K562 (cell line): ENCODE data around the gene SLC9A1. TPM values are rescaled to one million over a fixed set of nuclear protein-coding genes. Genes with fewer than 3 reads are reported as not detected.
A peak's percentile ranks its signal among the peaks of the same experiment; 100 is the strongest.

Source experiments
- ATAC-seq: fragments of 200-7000 bp; cut with Tn5 transposase; 3 replicates; pipeline ENCODE4 v1.9.1; 2020; ENCODE audit warnings: moderate library complexity
- BruUV-seq: library from RNA; stranded (reverse); fragments of 400-500 nt; replicated peaks from 2 replicates; lab custom pipeline; 2021; lab: Mats Ljungman, UMichigan
- CTCF ChIA-PET: fragments of 300-600 bp; formaldehyde crosslinking; extraction: SDS; loops from one replicate; lab custom pipeline; 2021; ENCODE audit warnings: low intra/inter-chr PET ratio; lab: Yijun Ruan, JAX
- POLR2A ChIA-PET: fragments of 300-600, 350-650 bp; sonication (Branson Sonifier 250); formaldehyde crosslinking; extraction: SDS; loops from one replicate; lab custom pipeline; 2021; ENCODE audit warnings: antibody characterized with exemption, inconsistent platforms; lab: Yijun Ruan, JAX
- DNase-seq, 4 experiments: peaks; one replicate each; pipeline versions ENCODE4 v3.0.0 to v3.0.0-alpha.2; 2011 to 2018; ENCODE audit warnings: low spot score in 3 of 4, mixed read lengths in 3 of 4; ENCODE audit errors: extremely low read depth in 1 of 4
- FAIRE-seq: peaks from 2 replicates; lab custom pipeline; 2011; peaks lifted over from hg19 to GRCh38; lab: Jason Lieb, UNC
- H2AFZ ChIP-seq: 2 replicates; pipeline ENCODE4 v1.6.0; 2011; ENCODE audit warnings: low read depth, low read length, control low read depth, inconsistent platforms
- H3K27ac ChIP-seq: fragments of 200-600 bp; 3 replicates; pipeline ENCODE4 v1.8.0; 2011; ENCODE audit warnings: low read depth, mild to moderate bottlenecking, control low read depth, inconsistent platforms, low read length, moderate library complexity, mixed read lengths; ENCODE audit errors: extremely low read depth
- H3K27me3 ChIP-seq, 2 experiments: fragments of 300-600 bp in 1 of 2; 2 replicates in 1 of 2; 3 replicates in 1 of 2; pipeline versions ENCODE4 v1.6.0 to v1.8.0; 2011; ENCODE audit warnings: inconsistent platforms in 2 of 2, low read length in 2 of 2, mild to moderate bottlenecking in 1 of 2, mixed read lengths in 1 of 2, moderate library complexity in 1 of 2; ENCODE audit not compliant: control insufficient read depth in 2 of 2, insufficient read depth in 2 of 2
- H3K36me3 ChIP-seq: fragments of 300-600 bp; 3 replicates; pipeline ENCODE4 v1.8.0; 2011; ENCODE audit warnings: mild to moderate bottlenecking, low read length, inconsistent platforms; ENCODE audit not compliant: control insufficient read depth, insufficient read depth
- H3K4me1 ChIP-seq, 2 experiments: fragments of 200-600 bp in 1 of 2; replicated peaks in 1 of 2; 2 replicates in 1 of 2; 3 replicates in 1 of 2; pipeline versions ENCODE4 v1.5.1 to v1.8.0; 2011; ENCODE audit warnings: inconsistent platforms in 2 of 2, low read length in 2 of 2, mild to moderate bottlenecking in 1 of 2, mixed read lengths in 1 of 2, moderate library complexity in 1 of 2; ENCODE audit not compliant: control insufficient read depth in 2 of 2, insufficient read depth in 2 of 2
- H3K4me2 ChIP-seq: 2 replicates; pipeline ENCODE4 v1.6.1; 2011; ENCODE audit warnings: low read length, control low read depth, inconsistent platforms, mixed read lengths; ENCODE audit not compliant: insufficient read depth
- H3K4me3 ChIP-seq: fragments of 200-600 bp; sonication (generic), shearing (Covaris generic); 2 replicates; pipeline ENCODE4 v1.5.1; 2016; ENCODE audit warnings: control low read depth, inconsistent platforms
- H3K79me2 ChIP-seq: fragments of 200-600 bp; 3 replicates; pipeline ENCODE4 v1.8.0; 2011; ENCODE audit warnings: low read length, inconsistent platforms; ENCODE audit not compliant: control insufficient read depth, insufficient read depth
- H3K9ac ChIP-seq, 2 experiments: 2 replicates each; pipeline versions ENCODE4 v1.6.0 to v1.6.1; 2011; ENCODE audit warnings: low read depth in 2 of 2, low read length in 2 of 2, control low read depth in 1 of 2, inconsistent platforms in 1 of 2, mild to moderate bottlenecking in 1 of 2, mixed read lengths in 1 of 2; ENCODE audit not compliant: insufficient read depth in 1 of 2
- H3K9me1 ChIP-seq: one replicate; pipeline ENCODE4 v1.6.0; 2011; ENCODE audit warnings: inconsistent platforms, mild to moderate bottlenecking, low read length, moderate library complexity; ENCODE audit not compliant: control insufficient read depth, insufficient read depth
- H3K9me3 ChIP-seq: replicated peaks from 2 replicates; pipeline ENCODE4 v1.5.1; 2011; ENCODE audit warnings: low read depth, low read length, inconsistent platforms; ENCODE audit not compliant: control insufficient read depth, insufficient read depth
- H4K20me1 ChIP-seq: replicated peaks from 2 replicates; pipeline ENCODE4 v1.6.1; 2011; ENCODE audit warnings: low read length, inconsistent platforms, mixed read lengths; ENCODE audit not compliant: control insufficient read depth, insufficient read depth
- ARID1B ChIP-seq: fragments of 450-650 bp; IDR thresholded peaks from 2 replicates; pipeline ENCODE4 v1.6.1; 2016; ENCODE audit warnings: antibody characterized with exemption, mild to moderate bottlenecking, inconsistent platforms
- CCAR2 ChIP-seq: fragments of 200-400 bp; formaldehyde crosslinking; IDR thresholded peaks from 2 replicates; pipeline ENCODE4 v1.6.1; 2017; ENCODE audit warnings: mild to moderate bottlenecking, low read depth, low read length
- CREB3L1 ChIP-seq: fragments of 450-650 bp; IDR thresholded peaks from 2 replicates; pipeline ENCODE4 v1.6.1; 2014; ENCODE audit warnings: low read depth, mild to moderate bottlenecking, moderate library complexity, borderline replicate concordance
- GABPA ChIP-seq: fragments of 200-800 bp; sonication (Bioruptor generic); conservative IDR thresholded peaks from 2 replicates; pipeline ENCODE4 v1.6.1; 2016; ENCODE audit warnings: low read depth, missing genetic modification characterization, missing compliant biosample characterization
- GABPB1 ChIP-seq: sonication (generic); formaldehyde crosslinking; IDR thresholded peaks from 2 replicates; pipeline ENCODE4 v1.8.0; 2022; ENCODE audit warnings: mild to moderate bottlenecking, missing genetic modification reagents
- HIVEP1 ChIP-seq: fragments of 250-450 bp; sonication (Bioruptor Pico); IDR thresholded peaks from 2 replicates; pipeline ENCODE4 v1.4.0; 2020; ENCODE audit warnings: mild to moderate bottlenecking
- KHSRP ChIP-seq: fragments of 450-650 bp; IDR thresholded peaks from 2 replicates; pipeline ENCODE4 v1.6.1; 2017
- MAFG ChIP-seq: fragments of 450-650 bp; conservative IDR thresholded peaks from 2 replicates; pipeline ENCODE4 v1.6.1; 2016; ENCODE audit warnings: missing genetic modification characterization, missing compliant biosample characterization
- MBD1 ChIP-seq: fragments of 250-450 bp; sonication (Bioruptor Pico); IDR thresholded peaks from 2 replicates; pipeline ENCODE4 v1.8.0; 2022; ENCODE audit warnings: inconsistent platforms
- NCOA6 ChIP-seq: fragments of 450-650 bp; IDR thresholded peaks from 2 replicates; pipeline ENCODE4 v1.6.1; 2017; ENCODE audit warnings: mild to moderate bottlenecking
- PTBP1 ChIP-seq: fragments of 200-400 bp; formaldehyde crosslinking; IDR thresholded peaks from 2 replicates; pipeline ENCODE4 v1.6.1; 2017; ENCODE audit warnings: low read depth, low read length
- PTTG1 ChIP-seq: fragments of 450-650 bp; IDR thresholded peaks from 2 replicates; pipeline ENCODE4 v1.6.1; 2016; ENCODE audit warnings: low read depth, mild to moderate bottlenecking, missing genetic modification characterization, missing compliant biosample characterization
- RFX7 ChIP-seq: fragments of 250-450 bp; sonication (Bioruptor Pico); IDR thresholded peaks from 2 replicates; pipeline ENCODE4 v1.5.1; 2021; ENCODE audit warnings: mild to moderate bottlenecking
- SMAD3 ChIP-seq: fragments of 450-650 bp; formaldehyde crosslinking; conservative IDR thresholded peaks from 2 replicates; pipeline ENCODE4 v1.4.0; 2020; ENCODE audit warnings: mild to moderate bottlenecking
- SMC3 ChIP-seq: conservative IDR thresholded peaks from 2 replicates; pipeline ENCODE4 v1.6.1; 2011; ENCODE audit warnings: low read depth, low read length, improper control_type of control experiment; ENCODE audit not compliant: insufficient read depth
- TARDBP ChIP-seq: fragments of 450-650 bp; IDR thresholded peaks from 2 replicates; pipeline ENCODE4 v1.6.1; 2016
- TRIM24 ChIP-seq, 2 experiments: fragments of 450-650 bp; IDR thresholded peaks; 2 replicates each; pipeline ENCODE4 v1.6.1; 2016
- ZNF512 ChIP-seq: IDR thresholded peaks from 2 replicates; pipeline ENCODE4 v1.6.1; 2016; ENCODE audit warnings: missing genetic modification characterization, missing compliant biosample characterization
- ZNF75A ChIP-seq: fragments of 450-650 bp; formaldehyde crosslinking; IDR thresholded peaks from 2 replicates; pipeline ENCODE4 v1.4.0; 2020; ENCODE audit warnings: mild to moderate bottlenecking
- WGBS: fragments of 100-300 bp; shearing (Covaris generic); methylation state at CpG from one replicate; pipeline ENCODE4 v1.1.6; 2016; ENCODE audit warnings: low coverage, mixed read lengths; ENCODE audit not compliant: insufficient coverage; ENCODE audit errors: missing lambda C conversion rate; 5-methylcytosine and 5-hydroxymethylcytosine counted together
- in situ Hi-C: fragments of 300-500 bp; cut with MboI; formaldehyde crosslinking; loops from 4 replicates; pipeline ENCODE4 v1.15.0; 2018; ENCODE audit warnings: inconsistent platforms, mixed read lengths
- intact Hi-C: fragments of 100-400 bp; cut with micrococcal nuclease; formaldehyde crosslinking; loops from 2 replicates; pipeline ENCODE4 v1.14.2; 2022
- polyA plus RNA-seq, 8 experiments: library from polyadenylated mRNA; depleted of rRNA in 4 of 8; stranded (reverse) in 5 of 8; unstranded in 3 of 8; fragments of >200 nt; fragmentation: Nextera tagmentation in 2 of 8; fragmentation: Illumina TruSeq in 1 of 8; extraction: Ambion mirVana in 2 of 8; extraction: Trizol in 1 of 8; gene quantifications; 2 replicates each; pipeline versions ENCODE4 v1.2.1 to v1.2.3, GENCODE V29; 2011 to 2014; ENCODE audit warnings: inconsistent platforms in 1 of 8, missing spikeins in 1 of 8
- total RNA-seq, 7 experiments: library from RNA; depleted of rRNA in 6 of 7; stranded (reverse); fragments of >200 nt in 6 of 7; fragmentation: Illumina TruSeq in 2 of 7; extraction: Trizol in 2 of 7; gene quantifications; 2 replicates each; pipeline versions ENCODE4 v1.2.1 to v1.2.3, GENCODE V29; 2011 to 2021; ENCODE audit warnings: low replicate concordance in 1 of 7

SLC9A1 gene
- total and polyA plus RNA-seq, 9 of the 15 experiments (the other 6 are each of a cell fraction or from before 2014, with no cell fraction given): 0.59 to 14.4 (median 2.0) TPM

- H3K4me2 ChIP-seq: no peak overlapping the region
- BruUV-seq: no TSS peak
- intact Hi-C loops: no loop called here
- no peak overlapping the region for H3K27ac ChIP-seq
- H2AFZ ChIP-seq: no peak overlapping the region
- ChIA-PET POLR2A (interaction anchor here (0.8 to 1.3 kb wide), 2 partner anchors 12 to 21 kb away, joined by 4 to 5 read pairs; no protein-coding TSS in a partner anchor), CTCF (no interaction called here)
- ATAC-seq (no peak), FAIRE-seq (no peak), DNase-seq (no peak)
- no peaks in the 10 kb centered on the region for H3K79me2 ChIP-seq
- no peak overlapping the region for H3K9ac ChIP-seq
- no peaks in the 10 kb centered on the region for H4K20me1 ChIP-seq
- H3K4me3 ChIP-seq: no peak overlapping the region
- in situ Hi-C loops: no loop called here
- no peaks in the 10 kb centered on the region for H3K9me1 ChIP-seq
- H3K27me3 ChIP-seq: no peaks in the 10 kb centered on the region
- H3K4me1 ChIP-seq: peaks cover 22 to 28% of the 10 kb centered on the region in 2 experiments
- WGBS: 73% methylated on average over 2 of the region's 2 CpGs
- no peaks in the 10 kb centered on the region for H3K9me3 ChIP-seq
- H3K36me3 ChIP-seq: no peaks in the 10 kb centered on the region
- TF ChIP-seq SMAD3 (no peak), TARDBP (no peak), ARID1B (0 out of 2 replicates have a peak, but pooled peaks have one; percentile 9), GABPA (tag) (no peak), CREB3L1 (no peak), RFX7 (CRISPR knock-in tag) (no peak), ZNF512 (peak; percentile 90), TRIM24 (IDR thresholded peaks at IDR 0.05) (no peak), MBD1 (CRISPR knock-in tag) (no peak), HIVEP1 (no peak), SMC3 (no peak), ZNF75A (CRISPR knock-in tag) (no peak), KHSRP (no peak), CCAR2 (no peak), PTTG1 (no peak), MAFG (tag) (no peak), PTBP1 (no peak), NCOA6 (no peak), GABPB1 (CRISPR knock-in tag) (no peak)
These were observed 78.1 kb downstream of the SLC9A1 start for GRCh38 chr1:27076803-27077202.
